ENCODE data around the gene DHX36.

Gene DHX36

DNA sequence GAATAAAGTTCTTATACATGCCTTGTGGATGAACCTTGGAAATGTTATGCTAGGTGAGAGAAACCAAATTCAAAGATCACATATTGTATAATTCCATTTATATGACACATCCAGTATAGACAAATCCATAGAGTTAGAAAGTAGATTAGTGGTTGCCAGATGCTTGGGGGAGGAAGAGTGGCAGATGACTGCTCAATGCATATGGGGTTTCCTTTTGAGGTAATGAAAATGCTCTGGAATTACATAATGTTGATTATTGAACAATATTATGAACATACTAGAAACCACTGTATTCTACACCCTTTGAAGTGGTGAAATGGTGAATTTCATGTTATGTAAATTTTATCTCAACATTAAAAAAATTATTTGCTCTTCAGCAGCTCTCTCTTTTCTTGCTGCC is 100.8 kb downstream of the DHX36 start:
- no peak for TF ChIP-seq POLR2A (IDR thresholded peaks at IDR 0.05; ENCODE audit: extremely low read depth, insufficient read length)
- TF ChIP-seq, protein P1, sequence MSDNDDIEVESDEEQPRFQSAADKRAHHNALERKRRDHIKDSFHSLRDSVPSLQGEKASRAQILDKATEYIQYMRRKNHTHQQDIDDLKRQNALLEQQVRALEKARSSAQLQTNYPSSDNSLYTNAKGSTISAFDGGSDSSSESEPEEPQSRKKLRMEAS (IDR thresholded peaks at IDR 0.05; ENCODE audit: low read depth, low read length) = no peak
- no peak for TF ChIP-seq CTCF (IDR thresholded peaks at IDR 0.05; ENCODE audit: low read depth, low read length)
- no peak for TF ChIP-seq MYC (IDR thresholded peaks at IDR 0.05; ENCODE audit: low read depth, low read length)
- DNase-seq (ENCODE audit: low read depth) = no peak
- H3K4me3 ChIP-seq (ENCODE audit: low read depth, low read length) = no peak overlapping the region

All from NB4 (cell line).